Left forelimb (tissue), 1 donor: ENCODE data around the gene TPPP3.

ENCODE experiments used
- DNase-seq: peaks from one replicate; pipeline ENCODE4 v3.0.0-alpha.2; 2018; ENCODE audit warnings: low spot score

The TPPP3 gene

DNA sequence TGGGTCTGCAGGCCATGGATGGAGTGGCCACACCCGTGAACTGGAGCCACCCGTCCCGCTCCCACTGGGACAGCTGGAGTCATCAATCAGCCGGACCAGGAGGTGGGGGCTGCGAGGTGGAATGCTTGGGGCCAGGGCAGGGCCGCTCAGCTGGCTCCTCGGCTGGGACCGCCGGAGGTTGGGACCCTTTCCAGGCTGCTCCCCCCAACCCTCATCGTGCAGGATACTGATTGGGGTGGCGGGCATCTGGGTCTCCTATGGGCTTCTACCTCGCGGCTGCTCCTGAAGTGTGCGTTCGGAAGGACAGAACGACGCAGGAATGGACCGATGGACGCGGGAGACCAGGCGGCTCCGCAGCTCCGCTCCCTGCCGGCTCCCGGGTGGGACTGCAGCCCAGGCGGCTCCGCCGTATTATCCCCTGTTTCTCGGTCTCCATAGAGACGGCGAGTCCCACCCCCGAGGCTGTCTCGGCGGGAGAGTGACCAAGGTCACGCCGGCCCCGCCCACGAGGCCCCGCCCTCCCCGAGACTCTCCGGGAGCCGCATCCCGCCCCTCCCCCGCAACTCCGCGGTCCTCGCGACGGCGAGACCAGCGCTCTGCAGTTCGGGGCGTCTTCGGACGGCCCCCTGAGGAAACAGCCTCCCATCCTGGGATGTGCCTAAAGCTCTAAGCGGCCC lies at the start of gene TPPP3:
Gene TPPP3 (minus strand): TSS at position 388 of the 677 bp plus-strand sequence. CDS start 2,387 bp downstream, outside the sequence.
- peak; percentile 92 for DNase-seq

DNA sequence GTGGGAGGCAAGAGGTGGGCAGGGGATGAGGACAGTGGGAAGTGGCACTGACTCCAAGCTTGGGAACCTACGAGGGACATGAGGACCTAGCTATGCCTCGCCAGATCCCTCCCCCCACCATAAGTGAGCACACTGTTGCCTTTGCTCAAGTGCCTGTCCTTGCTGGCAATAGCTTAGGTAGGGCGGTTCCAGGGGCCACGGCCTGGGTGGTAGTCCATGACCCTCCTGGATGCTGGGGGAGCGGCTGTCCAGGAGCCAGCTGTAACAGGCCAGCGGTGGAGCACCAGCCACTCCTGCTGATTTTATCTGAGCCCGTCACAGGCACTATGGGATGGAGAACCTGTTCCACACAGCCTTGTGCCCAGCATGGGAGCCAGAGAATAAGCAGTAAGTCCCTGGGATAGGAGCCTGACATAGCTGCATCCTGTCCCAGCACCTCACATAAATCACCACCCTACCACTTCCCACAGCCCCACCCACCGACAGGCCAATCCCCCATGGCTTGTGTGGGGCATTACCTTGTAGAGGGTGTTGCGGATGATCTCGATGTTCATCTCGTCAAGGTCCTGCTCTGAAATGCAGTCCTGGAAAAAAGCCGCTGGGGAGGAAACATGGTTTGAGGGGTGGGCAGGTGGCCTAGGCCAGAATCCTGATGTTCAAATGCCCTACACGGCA lies 49.4 kb upstream of the TPPP3 start:
- no peak for DNase-seq

DNA sequence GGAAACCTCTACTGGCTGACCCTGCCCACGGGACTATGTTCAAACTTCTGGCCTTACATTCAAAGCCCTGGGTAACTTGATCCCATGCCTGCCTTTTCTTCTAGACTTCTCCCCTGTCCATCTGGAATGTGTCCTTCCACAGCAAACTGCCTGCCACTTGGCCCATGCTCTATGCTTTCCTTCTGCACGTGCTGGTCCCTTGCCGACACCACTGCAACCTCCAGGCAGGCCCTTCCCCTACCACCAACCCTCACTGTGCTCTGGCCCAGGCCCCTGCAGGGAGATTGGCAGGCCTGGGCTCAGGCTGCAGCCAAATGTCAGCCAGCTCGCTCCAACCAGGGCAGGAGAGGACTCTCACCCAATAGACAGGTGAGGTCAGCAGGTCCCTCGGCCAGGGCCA lies 48.6 kb upstream of the TPPP3 start:
- DNase-seq: no peak

DNA sequence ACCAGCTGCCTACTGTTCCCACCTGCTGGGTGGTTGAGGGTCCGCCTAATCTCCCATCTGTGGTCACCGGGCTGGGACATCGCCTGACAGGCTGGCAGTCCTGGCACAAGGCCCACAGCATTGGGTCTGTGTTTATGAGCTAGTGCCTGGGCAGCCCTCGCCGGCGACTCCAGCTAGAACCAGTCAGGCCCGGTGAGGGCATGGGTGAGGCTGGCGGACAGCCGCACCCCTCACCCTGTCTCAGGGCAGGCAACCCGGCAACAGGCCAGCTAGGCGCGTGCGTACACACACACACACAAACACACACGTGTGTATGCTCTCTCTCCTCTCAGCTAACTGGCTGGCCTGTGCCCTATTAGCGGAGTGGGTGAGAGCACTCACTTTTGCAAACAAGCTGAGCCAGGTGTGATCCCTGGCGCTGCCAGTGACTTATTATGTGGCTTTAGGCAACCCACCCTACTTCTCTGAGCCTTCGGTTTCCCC lies 48.0 kb upstream of the TPPP3 start:
- DNase-seq: no peak

DNA sequence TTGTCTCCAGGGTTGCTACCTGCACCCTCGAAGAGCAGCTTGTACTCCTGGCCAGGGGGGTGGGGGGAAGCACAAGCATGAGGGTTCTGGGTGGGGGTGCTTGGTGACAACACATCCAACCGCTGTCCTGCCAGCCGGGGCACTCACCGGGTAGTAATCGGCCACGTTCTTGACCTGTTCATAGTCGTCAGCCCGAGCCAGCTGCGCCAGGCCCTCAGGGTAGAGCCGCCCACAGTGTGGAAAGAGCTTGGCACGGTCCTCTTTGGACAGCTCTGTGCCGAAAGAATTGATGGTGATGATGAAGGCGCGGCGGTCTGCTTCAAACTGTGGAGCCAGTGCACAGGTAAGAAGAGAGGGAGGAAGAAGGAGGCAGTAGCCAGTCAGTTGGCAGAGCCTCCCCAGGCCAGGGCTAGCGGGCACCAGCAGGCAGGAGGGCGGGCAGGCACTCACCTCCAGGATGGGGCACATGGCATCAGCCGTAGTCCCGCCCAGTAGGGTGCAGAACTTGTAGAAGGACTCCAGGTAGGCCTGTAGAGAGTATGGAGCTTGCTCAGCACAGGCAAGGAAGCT lies 45.6 kb upstream of the TPPP3 start:
- DNase-seq: no peak

DNA sequence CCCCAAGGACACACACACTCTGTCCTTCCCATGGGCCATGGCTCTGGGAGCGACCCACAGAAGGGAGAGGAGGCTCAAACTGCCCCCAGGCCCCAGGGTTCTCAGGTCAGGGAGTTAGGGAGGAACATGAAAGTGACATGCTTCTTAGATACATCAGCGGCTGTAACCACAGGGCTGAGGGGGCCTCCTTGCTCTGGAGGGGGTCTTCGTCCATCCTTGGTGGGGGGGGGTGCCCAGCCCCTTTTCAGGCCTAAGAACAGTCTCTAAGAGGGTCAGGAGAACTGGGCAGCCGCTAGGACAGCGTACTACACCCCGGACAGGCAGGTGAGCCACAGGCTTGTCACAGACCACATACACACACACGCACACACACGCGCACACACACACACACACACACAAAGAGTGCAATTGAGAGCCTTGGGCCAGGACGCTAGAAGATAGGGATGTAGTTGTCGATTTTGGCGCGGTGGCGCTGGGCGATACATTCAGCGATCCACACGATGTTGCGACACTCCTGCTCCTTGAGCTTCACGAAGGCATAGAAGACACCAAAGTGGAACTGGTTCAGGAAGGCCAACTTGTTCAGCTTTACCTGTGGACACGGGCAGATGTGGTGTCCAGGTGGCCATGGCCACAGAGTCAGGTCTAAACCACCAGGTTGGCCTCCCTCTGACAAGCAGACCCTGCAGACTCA lies 44.9 kb upstream of the TPPP3 start:
- no peak for DNase-seq

DNA sequence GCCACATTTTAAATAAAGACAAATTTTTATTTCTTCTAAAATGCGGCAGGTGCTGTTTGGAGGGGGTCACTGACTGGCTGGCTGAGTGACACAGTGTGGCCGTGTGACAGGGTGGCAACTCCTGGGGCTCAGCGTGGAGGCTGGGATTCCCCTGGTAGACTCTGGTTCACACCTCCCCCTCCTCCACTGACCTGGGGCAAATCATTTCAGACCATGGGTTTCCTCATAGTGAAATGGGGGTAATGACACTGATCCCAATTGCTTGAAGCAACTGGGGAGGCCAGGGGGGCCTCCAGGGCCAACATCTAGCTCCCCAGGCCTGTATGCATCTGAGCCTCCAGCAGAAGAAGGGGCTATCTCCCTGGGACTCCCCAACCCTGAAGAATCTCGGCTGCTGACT lies 44.2 kb upstream of the TPPP3 start:
- no peak for DNase-seq

DNA sequence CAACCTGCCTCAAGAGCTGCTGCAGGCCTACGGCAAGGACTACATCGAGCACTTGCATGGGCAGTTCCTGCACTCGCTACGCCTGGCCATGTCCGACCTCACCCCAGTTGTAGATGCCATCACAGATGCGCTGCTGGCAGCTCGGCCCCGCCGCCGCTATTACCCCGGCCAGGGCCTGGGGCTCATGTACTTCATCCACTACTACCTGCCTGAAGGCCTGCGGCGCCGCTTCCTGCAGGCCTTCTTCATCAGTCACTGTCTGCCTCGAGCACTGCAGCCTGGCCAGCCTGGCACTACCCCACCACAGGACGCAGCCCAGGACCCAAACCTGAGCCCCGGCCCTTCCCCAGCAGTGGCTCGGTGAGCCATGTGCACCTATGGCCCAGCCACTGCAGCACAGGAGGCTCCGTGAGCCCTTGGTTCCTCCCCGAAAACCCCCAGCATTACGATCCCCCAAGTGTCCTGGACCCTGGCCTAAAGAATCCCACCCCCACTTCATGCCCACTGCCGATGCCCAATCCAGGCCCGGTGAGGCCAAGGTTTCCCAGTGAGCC lies 43.4 kb upstream of the TPPP3 start:
- no peak for DNase-seq

DNA sequence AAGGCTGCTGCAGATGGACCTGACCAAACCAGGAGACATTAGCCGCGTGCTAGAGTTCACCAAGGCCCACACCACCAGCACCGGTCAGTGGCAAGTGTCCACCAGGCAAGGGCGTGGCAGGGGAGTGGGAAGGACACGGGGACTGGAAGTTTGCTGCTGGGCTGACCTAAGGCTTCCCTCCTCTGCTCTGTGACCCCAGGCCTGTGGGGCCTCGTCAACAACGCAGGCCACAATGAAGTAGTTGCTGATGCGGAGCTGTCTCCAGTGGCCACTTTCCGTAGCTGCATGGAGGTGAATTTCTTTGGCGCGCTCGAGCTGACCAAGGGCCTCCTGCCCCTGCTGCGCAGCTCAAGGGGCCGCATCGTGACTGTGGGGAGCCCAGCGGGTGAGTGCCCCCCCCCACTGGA lies 42.5 kb upstream of the TPPP3 start:
- DNase-seq: no peak

DNA sequence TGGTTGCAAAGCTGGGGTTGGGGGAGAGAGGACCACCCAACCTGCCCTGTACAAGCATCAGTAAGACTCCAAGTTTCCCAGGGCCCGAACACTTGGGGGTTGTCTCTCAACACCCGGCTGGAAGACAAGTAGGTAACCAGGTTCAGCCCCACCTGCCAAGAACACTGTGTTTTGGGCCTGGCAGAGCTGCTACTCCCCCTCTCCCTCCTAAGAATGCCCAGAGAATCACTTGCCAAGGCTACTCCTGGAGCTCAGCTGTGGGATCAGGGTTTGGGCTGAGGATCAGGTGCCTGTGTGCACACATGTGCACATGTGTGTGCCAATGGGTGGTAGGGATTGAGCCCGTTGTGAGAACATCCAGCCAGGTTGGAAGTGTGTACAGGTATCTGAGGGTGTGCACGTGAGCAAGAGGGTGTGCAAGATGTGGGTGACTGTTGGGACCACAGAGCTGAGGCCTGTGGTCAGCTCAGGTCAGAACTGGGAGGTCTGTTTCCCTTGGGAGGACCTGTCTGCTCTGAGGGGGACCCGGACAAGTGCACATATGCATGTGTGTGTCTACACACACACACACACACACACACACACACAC lies 39.9 kb upstream of the TPPP3 start:
- no peak for DNase-seq

DNA sequence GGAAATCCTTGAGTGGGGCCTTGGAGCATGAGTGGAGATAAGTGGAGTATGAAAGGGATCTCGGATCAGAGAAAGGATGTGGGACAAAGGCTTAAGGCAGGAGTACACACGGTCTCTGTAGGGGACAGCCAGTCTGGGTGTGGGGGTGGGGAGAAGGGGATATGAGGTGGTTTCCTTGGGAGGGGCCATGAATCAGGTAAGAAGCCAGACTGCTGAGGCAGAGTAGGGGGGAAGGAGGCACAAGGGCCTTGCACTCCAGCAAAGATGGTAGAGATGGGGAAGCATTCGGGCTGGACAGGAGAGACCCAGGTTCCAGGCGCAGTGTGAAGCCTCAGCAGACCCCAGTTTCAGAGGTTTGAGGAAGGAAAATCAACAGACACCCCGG lies 39.2 kb upstream of the TPPP3 start:
- DNase-seq: no peak

DNA sequence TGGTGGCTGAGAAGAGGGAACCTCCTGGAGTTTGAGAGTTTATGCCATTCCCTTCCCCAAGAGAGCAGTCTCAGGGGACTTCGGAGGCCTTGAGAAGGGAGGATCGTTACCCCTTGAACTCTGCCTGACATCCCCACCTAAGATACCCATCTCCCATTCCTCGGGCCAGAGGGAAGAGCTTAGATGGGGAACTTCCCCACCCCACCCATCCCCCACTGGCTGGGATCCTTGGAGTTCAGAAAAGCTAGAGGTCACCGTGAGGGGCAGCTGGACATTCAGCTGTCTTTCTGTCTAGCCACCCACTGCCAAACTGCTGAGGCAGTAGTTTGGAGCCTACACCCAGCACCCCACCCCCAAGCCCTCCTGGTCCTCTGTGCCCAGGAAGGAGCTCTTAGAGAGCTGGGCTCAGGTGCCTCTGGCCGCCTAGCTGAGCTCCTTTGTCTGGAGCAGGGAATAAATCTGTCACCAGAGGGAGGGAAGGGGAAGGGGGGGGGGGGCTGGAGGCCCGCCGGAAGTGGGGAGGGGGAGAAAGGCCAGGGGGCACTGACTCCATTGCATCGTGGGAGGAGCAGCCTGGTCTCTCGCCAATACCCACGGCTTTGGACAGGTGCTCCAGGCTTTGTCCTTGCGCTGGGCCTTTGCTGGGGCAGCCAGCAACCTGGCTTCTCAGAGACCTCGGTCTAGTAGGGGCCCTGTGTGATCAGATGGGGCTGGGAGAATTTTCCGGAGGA lies 38.6 kb upstream of the TPPP3 start:
- no peak for DNase-seq

DNA sequence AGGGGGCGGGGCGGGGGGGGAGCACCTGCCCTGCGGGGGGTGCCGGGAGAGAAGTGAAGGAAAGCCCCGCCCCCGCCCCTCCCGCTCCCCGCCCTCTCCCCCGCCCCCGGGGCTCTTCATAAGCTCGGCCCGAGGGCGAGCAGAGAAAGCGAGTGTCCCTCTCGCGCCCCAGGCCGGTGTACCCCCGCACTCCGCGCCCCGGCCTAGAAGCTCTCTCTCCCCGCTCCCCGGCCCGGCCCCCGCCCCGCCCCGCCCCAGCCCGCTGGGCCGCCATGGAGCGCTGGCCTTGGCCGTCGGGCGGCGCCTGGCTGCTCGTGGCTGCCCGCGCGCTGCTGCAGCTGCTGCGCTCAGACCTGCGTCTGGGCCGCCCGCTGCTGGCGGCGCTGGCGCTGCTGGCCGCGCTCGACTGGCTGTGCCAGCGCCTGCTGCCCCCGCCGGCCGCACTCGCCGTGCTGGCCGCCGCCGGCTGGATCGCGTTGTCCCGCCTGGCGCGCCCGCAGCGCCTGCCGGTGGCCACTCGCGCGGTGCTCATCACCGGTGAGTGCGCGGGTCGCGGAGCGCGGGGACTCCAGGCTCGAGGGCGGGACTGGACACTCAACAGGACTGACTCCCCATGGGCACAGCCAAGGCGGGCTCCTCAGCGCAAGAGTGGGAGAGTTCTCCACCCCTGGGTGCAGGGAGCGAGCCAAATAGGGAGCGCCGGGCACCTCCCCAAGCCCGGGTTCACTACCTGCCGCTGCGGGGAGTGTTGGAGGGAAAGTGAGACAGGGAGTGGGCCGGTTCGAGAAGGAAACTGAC lies 37.9 kb upstream of the TPPP3 start, which contains the start of gene HSD11B2:
Gene HSD11B2 (plus strand): TSS at position 145 of the 798 bp plus-strand sequence. CDS start 128 bp downstream, at position 273.
- DNase-seq: no peak

DNA sequence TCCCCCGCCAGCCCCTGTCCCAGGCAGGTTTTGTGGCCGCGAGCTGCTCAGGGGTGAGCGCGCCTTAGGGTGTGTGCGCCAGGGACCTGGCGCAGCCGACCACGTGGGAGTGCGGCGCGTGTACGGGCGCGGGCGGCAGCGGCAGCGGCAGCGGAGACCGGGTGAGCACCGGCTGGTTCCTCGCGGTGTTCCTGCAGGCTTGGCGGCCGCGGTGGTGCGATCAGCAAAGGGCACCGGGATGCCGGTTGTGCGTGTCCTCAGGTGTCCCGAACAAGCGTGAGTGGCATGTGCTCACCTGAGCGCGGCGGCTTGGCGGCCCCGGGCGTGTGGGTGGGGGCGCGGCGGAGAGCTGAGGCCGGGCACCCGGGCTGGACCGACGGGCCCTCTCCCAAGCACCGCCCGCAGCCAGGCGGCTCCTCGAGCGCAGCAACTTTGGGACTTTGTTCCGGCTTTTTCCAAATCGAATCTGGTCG lies 37.2 kb upstream of the TPPP3 start:
- DNase-seq: no peak

DNA sequence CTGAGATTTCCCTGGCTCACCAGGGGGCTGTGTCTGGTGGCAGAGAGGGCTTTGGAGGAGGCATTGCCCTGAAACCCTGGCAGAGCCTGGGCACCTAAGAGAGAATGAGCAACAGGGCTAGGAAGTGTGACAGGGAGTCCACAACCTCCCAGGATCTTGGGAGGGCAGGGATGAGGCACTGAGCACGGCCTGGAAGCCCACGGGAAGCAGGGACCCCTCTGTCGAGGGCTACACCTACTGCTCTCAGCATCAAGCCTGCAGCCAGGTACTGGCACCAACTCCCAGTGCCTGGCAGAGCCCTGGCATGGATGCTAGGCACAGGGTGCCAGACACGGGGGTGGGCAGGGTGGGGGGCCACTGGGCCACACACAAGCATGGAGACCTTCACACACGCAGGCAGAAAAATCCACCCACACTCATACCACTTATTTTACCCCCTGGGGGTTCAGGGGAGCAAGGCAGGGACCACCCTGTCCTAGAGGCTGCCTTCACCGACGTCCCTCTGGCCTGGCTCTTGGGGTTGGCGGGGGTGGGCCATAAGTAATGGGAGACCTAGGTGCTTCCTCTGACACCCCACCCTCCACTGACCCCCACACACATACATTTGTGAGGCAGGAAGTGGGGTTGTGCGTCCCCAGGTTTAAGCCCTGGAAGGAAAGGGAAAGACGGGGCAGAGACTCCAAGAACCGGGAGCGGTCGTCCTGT lies 36.7 kb upstream of the TPPP3 start:
- DNase-seq: no peak

DNA sequence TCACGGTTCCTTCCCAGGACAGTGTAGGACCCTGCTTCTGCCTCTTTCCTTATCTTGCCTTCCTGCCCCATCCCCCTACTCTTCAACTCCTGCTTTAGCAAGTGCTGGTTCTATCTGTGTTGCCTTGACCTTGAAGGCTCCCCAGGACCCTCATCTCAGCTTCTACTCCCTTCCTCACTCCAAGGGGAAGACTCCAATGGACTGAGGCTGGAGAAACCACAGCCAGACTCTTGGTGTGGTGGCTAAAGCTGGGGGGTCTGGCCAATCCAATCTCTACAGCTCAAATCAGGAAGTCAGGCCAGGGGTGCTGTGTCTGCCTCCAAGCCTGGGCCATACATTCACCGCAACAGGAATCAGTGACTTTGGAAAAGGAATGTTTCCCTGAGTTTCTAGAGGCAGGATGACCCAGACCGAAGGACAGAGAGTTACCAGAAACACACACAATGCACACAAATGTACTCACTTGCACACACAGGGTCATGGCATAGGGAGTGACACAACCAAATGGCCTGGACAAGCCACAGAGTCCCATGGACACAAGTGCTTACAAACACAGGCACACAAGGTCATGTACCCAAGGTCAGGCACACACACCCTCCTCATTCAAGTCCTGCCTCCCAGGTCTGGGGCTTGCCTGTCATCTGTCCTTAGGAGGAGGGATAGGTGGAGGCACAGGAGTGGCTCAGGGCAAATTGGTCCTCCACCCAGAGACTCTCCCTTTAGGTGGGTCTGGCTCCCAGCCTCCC lies 35.9 kb upstream of the TPPP3 start:
- no peak for DNase-seq

DNA sequence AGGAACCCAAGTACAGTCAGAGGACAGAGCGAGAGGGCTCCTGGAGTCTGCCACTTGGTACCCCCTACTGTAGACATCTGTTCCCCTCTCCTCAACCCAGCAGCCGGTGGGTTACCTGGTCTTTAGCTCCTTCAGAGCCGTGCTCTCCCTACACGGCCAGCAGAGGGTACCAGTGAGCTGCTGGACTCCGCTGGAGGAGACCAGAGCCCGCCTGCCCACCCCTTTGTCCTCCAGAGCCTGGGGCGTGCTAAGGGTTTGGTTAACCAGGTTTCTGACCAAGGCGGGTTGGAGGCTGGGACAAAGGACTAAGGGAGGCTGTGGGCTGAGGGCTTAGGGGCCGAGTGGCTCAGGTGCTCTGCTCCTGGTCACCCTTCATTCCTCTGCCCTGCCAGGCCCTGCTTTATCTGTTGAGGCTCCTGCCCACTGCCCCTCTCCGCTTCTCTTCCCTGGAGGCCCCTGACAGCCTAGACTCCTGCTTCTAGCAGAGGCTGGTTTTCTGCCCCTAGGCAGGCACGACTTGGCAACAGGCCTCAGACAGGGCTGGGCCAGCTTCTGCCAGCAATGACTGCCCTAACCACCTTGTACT lies 34.9 kb upstream of the TPPP3 start:
- DNase-seq: no peak

DNA sequence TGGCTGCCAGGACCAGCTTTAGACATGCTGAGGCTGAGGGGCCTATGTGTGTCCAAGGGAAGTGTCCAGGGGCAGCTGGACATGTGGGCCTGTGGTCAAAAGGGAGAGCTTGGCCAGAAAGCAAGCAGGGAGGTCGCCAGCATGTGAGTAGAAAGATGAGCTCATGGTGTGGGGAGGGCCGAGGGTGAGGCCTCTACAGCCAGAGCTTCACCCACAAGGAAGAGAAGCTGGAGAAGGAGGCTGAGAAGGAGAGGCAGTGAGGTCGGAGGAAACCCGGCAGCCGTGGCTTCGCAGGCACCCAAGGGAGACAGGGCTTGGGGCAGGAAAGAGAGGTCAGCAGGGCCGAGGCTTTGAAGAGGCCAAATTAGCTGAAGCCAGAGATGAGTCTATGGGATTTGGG lies 33.7 kb upstream of the TPPP3 start:
- DNase-seq: no peak

DNA sequence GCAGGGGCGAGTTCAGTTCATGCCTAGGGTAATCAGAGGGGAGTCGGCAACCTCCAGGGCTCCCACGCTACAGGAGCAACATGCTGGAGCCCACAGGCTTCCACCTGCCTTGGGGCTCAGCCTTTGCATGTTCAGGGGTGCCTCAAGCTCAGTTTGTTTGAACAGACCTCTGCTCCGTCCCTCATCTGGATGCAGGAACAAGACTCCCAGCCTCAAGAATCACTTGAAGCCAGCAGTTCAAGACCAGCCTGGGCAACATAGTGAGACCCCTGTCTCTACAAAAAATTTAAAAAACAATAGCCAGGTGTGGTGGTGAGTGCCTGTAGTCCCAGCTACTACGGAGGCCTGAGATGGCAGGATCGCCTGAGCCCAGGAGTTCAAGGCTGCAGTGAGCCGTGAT lies 32.7 kb upstream of the TPPP3 start:
- DNase-seq: no peak
